Stimulated activated CD8-positive, alpha-beta memory T cell treated with anti-CD3 and anti-CD28 coated beads, Interleukin-4, amount 100 ng/mL, for 1 hour (primary cell): ENCODE results near the gene ADM.
A peak's percentile ranks its signal among the peaks of the same experiment; 100 is the strongest.

Experiments used
- DNase-seq, 2 donors: peaks; one replicate each; pipeline ENCODE4 v3.0.0-alpha.2; 2020; ENCODE audit warnings: low read depth in 2 of 2, low spot score in 1 of 2

The ADM gene

GRCh38 chr11:10289765-10290380 lies 15.0 kb upstream of the ADM start:
- no peak for DNase-seq

DNA sequence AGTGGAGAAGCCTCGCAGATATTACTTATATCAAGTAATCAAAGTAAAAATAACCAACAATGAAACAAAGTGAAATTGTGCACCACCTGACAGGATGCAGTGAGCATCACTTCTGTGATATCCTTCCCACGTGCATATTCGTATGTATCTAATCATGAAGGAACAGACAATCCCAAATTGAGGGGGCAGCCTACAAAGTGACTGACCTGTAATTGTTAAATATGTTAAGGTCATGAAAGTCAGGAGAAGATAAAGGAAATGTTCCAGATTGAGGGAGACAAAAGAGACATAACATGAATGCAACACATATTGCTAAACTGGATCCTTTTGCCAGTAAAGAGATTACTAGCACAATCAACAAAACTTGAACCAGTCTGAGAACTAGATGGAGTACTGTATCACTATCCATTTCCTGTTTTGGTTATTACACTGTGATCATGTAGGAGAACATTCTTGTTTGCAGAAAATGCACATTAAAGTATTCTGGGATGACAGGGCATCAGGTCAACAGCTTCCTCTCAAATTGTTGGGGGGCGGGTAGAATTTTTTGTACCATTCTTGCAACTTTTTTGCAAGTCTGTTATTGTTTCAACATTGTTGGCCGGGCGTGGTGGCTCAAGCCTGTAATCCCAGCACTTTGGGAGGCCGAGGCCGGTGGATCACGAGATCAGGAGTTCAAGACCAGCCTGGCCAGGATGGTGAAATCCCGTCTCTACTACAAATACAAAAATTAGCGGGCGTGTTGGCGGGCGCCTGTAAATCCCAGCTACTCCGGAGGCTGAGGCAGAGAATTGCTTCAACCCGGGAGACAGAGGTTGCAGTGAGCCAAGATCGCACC lies 12.9 kb upstream of the ADM start:
- no peak for DNase-seq

- peak in 1 of 2 donors; percentile 63 for DNase-seq
These were observed 11.2 kb upstream of the ADM start, which contains the start of gene SBF2 for GRCh38 chr11:10293423-10294289. SBF2 (minus strand) TSS chr11:10294219; CDS start chr11:10294069, 150 bp downstream.

DNA sequence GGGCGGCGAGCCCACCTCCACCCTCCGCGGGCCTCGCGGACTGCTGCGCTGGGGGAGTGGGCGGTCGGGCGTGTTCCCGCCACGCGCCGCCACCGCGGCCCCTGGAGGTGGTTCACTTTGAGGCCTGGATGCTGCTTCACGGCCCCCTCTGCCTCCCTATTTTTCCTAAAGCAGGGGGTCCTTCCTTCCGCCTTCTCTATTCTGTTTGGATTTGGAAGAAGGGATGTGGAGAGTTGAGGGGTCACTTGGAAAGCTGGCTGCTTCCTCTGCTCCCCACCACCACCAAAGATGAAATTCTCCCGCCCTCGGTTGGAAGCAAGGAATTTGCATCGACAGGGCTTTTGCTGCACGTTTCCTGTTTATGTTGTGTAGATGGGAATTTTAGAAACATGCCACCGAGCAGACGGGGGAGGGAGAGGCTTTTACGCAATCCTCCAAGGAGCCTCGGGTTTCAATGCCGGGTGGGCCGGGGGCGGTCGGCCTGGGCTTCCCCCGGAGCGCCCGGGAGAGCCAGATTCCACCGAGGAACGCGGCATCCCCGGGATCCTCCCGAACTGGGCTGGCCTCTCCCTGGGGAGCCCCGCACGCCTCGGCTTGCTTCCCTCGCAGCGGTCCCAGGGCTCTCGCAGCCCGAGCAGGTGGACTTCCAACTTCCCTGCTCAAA lies 10.5 kb upstream of the ADM start:
- DNase-seq = no peak

- no peak for DNase-seq
These were observed 9.6 kb upstream of the ADM start for GRCh38 chr11:10295064-10295901.

DNA sequence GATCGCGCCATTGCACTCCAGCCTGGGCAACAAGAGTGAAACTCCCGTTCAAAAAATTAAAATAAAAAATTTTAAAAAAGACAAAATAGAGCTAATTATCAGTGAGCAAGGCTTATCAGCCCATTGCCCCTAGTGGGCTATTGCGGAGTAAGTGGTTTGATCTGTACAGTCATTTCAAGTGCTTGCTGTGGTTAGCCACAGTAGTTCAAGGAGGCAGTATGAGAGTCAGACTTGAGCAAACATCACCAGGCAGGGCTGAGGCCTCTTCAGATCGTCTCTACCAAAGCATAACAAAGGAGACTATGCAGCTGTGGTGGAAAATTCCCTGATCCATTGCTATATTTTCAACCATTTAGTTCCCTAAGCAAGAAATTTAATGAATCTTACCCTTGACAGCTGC lies 6.5 kb upstream of the ADM start:
- DNase-seq = no peak

DNA sequence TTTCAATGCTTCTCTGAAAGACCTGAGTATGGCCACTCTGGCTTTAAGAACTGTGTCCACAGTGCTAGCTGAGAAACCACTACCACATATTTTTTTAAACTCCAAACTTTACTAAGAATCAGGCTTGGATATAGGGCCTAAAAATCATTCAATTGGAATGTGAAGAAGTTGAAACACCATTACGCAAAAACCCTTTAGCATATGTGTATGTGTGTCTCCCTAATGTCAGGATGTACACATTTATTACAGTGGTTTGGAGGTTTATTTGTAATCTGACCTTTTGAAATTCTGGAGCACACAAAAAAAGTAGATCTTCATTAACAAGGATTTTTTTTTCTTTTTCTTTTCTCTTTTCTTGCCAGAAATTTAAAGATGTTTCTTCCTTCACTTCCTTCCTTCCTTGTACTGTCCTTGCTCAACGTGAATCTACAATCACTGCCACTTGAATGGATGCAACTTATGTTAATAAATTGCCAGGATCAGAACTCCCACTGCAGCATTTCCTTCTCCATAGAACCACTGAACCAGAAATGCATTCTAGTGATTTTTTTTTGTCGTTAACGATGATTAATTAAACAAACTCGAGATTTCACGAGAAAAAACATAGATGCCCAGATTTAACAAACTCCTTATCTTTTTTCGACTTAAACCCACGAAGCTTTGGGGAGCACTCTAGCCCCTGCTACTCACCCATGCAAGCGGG lies 3.1 kb upstream of the ADM start:
- DNase-seq = no peak

DNA sequence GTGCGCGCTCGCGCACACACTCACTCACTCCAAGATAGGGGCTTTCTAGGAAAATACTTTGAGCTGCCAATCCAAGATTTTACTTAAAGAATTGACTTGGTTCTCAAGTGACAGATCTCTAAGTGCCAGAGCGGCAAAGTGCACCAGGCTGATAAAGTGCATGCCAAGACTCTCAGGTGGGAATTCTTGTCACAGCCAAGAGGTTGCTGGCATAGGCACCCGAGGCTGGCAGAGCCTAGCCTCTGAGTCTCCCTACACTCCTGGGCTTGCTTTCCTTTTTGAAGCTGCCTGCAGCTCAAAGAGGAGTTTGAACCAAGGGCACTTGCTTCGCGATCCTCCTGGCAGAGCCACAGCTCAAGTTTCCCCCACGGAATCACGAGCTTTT lies 2.5 kb upstream of the ADM start:
- DNase-seq = no peak

GRCh38 chr11:10302744-10303557 lies 1.9 kb upstream of the ADM start:
- no peak for DNase-seq

- no peak for DNase-seq
These were observed 1.1 kb upstream of the ADM start for GRCh38 chr11:10303558-10304363.

GRCh38 chr11:10305262-10305963 lies 540 bp downstream of the ADM start:
- no peak for DNase-seq

DNA sequence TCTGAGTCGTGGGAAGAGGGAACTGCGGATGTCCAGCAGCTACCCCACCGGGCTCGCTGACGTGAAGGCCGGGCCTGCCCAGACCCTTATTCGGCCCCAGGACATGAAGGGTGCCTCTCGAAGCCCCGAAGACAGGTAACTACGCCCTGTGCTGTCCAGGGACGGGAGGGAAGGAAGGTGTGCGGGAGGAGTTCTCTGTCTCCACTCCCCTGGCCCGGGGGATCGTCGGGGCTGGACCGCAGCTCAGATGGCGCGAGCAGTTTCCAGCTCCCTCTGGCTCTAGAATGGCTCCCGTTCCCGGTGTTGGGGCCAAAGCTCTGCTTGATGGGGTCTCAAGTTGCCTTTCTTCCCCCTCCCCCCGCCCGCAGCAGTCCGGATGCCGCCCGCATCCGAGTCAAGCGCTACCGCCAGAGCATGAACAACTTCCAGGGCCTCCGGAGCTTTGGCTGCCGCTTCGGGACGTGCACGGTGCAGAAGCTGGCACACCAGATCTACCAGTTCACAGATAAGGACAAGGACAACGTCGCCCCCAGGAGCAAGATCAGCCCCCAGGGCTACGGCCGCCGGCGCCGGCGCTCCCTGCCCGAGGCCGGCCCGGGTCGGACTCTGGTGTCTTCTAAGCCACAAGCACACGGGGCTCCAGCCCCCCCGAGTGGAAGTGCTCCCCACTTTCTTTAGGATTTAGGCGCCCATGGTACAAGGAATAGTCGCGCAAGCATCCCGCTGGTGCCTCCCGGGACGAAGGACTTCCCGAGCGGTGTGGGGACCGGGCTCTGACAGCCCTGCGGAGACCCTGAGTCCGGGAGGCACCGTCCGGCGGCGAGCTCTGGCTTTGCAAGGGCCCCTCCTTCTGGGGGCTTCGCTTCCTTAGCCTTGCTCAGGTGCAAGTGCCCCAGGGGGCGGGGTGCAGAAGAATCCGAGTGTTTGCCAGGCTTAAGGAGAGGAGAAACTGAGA lies 1.4 kb downstream of the ADM start:
- DNase-seq = no peak

DNA sequence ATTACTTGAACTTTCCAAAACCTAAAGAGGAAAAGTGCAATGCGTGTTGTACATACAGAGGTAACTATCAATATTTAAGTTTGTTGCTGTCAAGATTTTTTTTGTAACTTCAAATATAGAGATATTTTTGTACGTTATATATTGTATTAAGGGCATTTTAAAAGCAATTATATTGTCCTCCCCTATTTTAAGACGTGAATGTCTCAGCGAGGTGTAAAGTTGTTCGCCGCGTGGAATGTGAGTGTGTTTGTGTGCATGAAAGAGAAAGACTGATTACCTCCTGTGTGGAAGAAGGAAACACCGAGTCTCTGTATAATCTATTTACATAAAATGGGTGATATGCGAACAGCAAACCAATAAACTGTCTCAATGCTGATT lies 2.1 kb downstream of the ADM start:
- no peak for DNase-seq

DNA sequence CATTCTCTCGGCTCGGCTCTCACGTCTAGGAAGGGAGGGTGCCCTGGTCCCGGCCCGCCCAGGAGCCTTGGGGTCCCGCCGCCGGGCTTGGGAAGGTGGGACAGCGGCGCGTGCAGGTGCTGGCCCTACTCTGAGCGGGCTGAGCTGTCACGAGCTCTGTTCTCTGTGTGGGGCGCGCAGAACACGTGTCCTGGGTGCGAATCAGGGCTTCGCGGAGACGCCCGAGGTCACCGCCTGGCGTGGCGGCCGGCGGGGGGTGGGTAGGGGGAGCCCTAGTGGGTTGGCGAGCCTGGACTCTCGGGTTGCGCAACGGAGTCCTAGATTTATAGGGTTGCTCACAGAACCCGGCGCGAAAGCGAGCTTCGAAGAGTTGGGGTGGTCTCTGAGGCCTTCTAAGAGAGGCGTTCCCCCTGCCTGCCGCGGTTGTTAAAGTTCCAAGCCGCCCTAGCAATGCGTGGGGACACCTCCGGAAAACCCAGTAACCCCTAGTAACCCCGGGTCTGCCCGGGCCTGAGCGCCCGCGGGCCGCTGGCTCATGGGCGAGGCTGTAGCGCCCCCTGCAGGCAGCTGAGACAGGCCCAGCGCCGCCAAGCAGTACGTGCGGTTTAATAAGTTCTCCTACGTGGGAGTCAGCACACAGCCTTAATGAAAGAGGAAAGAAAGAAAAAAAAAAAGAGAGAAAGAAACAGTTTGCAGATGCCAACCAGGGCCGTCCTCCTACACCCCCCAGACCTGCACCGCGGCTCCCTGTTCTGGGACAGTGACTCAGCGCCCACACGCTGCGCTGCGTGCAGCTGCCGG lies 2.7 kb downstream of the ADM start:
- DNase-seq = peak; percentile 59 to 68

DNA sequence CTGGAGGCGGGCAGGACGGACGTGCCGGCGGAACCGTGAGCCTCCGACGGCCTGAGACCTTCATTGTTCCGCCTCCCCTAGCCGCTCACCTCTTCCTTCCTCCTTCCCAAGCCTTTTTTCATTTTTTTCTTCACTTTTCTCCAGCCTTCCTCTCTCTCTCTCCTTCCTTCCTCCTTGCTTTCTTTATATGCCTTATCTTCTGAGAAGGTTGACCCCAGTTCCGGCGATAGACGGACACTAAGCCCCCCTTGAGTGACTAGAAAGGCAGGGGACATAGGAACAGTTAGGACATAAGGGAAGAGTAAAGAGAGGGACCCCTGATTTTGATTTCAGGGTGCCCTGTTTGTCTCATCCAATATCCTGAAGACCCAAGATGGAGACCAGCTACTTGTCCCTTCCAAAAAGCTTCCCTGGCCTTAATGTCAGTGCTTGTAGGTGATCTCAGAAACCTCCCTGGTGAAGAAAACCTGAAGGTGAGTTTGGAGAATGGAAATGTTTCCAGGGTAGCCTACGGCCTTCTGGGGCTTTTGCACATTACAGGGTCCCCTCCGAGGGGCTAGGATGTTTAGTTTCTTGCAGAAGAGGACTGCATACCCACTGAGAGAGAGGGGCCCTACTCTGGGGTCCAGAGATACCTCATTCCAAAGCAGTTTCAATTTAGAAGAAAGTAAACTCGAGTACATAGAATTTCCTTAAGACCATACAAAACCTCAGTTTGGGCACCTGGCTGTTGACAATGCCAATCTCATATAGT lies 3.5 kb downstream of the ADM start:
- no peak for DNase-seq
